NT2/D1 (cell line): Measurements from ENCODE around the gene CACNA1D.
"Not testable (repeated sequence)": the region's sequence is repeated elsewhere in the genome, so short reads cannot be mapped to it uniquely, and the experiment has no call there.

Experiments
- SUZ12 ChIP-seq: IDR thresholded peaks from 2 replicates; pipeline ENCODE4 v1.6.1; 2011; ENCODE audit not compliant: insufficient read length, insufficient read depth; ENCODE audit errors: extremely low read depth
- YY1 ChIP-seq: IDR thresholded peaks from 2 replicates; pipeline ENCODE4 v1.6.1; 2011; ENCODE audit not compliant: insufficient read length, insufficient read depth

DNA sequence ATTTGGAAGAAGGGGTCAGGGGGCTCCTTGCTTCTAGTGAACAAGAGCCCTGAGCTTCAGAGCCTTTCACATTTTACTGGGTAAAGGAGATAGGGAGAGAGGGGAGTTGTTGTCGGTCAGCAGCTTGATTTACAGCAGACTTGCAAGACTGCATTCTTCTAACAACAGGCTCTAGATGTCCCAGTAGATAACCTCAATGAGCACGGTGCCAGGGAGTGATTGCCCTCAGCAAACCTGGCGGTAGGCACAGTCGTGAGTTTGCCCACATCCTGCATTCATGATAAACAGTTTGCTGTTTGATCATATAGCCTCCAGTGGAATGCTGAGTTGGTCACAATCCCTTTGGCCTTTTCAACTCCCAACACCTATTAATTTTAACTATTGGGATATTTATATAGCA, 170.4 kb downstream of the CACNA1D start:
- not testable (repeated sequence) for TF ChIP-seq YY1, SUZ12
